Measurements from ENCODE around the gene TTC7B.

DNA sequence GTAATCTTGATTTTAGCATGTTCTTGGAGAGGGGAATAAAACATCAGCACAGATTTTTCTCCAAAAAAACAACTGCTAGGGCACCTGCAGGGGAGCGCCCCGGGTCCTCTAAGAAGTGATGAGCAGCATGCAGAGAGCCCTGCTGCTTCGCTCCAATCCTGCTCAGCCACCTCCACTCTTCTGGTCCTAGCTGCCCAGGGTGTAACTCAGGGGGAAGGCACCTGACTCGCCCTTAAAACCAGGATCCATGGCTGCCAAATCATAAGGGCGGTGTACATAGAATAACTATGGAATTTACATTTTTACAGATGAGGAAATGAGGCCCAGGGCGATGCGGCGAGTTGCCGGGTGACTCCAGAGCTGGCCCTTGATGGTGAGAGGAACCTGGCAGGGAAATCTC is 214.7 kb downstream of the TTC7B start:
- TF ChIP-seq CTCF (IDR thresholded peaks at IDR 0.05; ENCODE audit: insufficient read depth, low read length, poor library complexity, severe bottlenecking) (no peak), EZH2phosphoT487 (conservative IDR thresholded peaks at IDR 0.05; ENCODE audit: low read length) (no peak)

Data from SU-DHL-6 (cell line).